ENCODE measurements around the gene PDZD7.

Gene PDZD7

DNA sequence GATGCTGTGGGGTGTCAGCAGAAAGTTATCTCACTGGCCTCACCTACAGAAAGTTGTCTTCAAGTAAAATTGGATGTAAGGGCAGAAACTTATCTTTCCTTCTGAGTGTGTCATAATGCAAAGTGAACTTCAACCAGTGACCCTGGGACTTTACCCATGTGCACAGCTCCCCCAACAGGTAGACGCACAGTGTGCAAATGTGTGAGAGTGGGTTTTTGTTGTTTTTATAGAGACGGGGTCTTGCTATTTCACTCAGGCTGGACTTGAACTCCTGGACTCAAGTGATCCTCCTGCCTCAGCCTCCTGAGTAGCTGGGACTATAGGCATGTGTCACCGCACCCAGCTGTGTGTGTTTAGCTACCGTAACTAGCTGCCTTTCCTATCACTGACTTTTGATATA is 24.5 kb upstream of the PDZD7 start:
- TF ChIP-seq, protein P1, sequence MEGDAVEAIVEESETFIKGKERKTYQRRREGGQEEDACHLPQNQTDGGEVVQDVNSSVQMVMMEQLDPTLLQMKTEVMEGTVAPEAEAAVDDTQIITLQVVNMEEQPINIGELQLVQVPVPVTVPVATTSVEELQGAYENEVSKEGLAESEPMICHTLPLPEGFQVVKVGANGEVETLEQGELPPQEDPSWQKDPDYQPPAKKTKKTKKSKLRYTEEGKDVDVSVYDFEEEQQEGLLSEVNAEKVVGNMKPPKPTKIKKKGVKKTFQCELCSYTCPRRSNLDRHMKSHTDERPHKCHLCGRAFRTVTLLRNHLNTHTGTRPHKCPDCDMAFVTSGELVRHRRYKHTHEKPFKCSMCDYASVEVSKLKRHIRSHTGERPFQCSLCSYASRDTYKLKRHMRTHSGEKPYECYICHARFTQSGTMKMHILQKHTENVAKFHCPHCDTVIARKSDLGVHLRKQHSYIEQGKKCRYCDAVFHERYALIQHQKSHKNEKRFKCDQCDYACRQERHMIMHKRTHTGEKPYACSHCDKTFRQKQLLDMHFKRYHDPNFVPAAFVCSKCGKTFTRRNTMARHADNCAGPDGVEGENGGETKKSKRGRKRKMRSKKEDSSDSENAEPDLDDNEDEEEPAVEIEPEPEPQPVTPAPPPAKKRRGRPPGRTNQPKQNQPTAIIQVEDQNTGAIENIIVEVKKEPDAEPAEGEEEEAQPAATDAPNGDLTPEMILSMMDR (conservative IDR thresholded peaks at IDR 0.05; ENCODE audit: control insufficient read depth, insufficient read depth, low read depth, low read length), result no peak
- no peak for DNase-seq (ENCODE audit: low read depth)

DNA sequence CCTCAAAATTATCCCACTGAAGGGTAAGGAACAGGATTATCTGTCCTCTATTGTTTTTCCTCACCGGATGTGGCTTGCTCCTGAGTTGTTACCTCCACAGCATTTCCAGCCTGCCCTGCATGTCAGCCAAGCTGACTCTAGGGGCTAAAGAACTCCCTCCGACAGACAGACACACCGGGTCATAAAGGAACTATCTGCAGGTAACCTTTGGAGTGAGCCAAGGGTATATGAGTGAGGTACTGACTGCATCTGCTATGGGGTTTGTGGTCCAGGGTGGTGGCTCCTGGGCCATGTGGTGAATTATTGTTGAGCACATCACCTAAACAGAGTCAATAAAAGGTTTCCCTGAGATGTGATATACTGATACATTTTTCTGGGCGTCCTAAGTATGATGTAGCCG is 23.9 kb upstream of the PDZD7 start:
- DNase-seq (ENCODE audit: low read depth), result no peak
- TF ChIP-seq, protein P1 (conservative IDR thresholded peaks at IDR 0.05; ENCODE audit: control insufficient read depth, insufficient read depth, low read depth, low read length), result no peak
- no peak overlapping the region for H3K4me3 ChIP-seq (ENCODE audit: control insufficient read depth, low read depth, low read length)

More for the DNA sequence above, 24.5 kb upstream of the PDZD7 start:
- H3K4me3 ChIP-seq (ENCODE audit: control insufficient read depth, low read depth, low read length), result no peak overlapping the region

DNA sequence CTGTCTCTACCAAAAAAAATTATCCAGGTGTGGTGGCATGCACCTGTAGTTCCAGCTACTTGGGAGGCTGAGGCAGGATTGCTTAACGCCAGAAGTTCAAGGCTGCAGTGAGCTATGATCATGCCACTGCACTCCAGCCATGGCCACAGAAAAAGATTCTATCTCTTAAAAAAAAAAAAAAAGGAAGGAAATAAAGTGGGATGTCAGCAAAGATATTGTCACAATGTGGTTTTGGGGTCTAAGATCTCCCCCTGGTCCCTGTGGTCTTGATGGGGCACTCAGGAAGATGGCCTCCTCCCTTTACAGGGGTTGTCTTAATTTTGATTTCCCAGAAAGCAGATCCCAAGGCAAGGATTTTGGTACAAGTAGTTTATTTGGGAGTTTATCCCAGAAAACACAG is 23.4 kb upstream of the PDZD7 start:
- TF ChIP-seq, protein P1 (conservative IDR thresholded peaks at IDR 0.05; ENCODE audit: control insufficient read depth, insufficient read depth, low read depth, low read length), result no peak
- no peak overlapping the region for H3K4me3 ChIP-seq (ENCODE audit: control insufficient read depth, low read depth, low read length)

DNA sequence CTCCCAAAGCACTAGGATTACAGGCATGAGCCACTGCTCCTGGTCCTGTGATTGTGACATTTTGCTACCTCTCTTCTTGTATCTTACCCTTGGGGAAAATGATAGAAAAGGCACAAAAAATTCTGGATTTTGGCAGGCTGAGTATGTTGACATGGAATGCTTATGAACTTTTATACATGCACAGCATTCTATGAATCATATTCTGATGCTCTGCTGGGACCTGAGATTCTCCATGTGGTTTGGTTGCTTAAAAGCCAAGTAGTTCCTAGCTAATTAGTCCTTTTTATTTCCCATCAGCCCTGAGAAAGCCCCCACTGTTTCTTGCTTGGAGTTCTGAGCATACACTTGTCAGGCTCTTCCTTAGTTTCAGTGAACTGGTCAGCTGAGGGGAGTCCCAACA is 22.6 kb upstream of the PDZD7 start:
- TF ChIP-seq, protein P1 (conservative IDR thresholded peaks at IDR 0.05; ENCODE audit: control insufficient read depth, insufficient read depth, low read depth, low read length), result no peak
- no peak overlapping the region for H3K4me3 ChIP-seq (ENCODE audit: control insufficient read depth, low read depth, low read length)
- peak; percentile 72 for DNase-seq (ENCODE audit: low read depth)

More for the DNA sequence above, 23.4 kb upstream of the PDZD7 start:
- DNase-seq (ENCODE audit: low read depth), result no peak

DNA sequence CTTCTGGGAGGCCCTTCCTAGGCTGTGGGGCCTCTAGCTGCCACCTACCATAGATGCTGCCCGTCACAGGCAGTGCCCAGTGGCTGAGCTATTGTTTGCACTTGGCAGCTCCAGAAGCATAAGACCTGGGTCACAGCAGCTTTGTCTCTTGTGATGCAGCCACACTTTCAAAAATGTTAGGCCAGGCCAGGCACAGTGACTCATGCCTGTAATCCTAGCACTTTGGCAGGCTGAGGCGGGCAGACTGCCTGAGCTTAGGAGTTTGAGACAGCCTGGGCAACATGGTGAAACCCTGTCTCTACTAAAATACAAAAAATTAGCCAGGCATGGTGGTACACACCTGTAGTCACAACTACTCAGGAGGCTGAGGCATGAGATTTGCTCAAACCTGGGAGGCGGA is 21.4 kb upstream of the PDZD7 start:
- H3K4me3 ChIP-seq (ENCODE audit: control insufficient read depth, low read depth, low read length), result no peak overlapping the region
- DNase-seq (ENCODE audit: low read depth), result peak; percentile 76
- TF ChIP-seq, protein P1 (conservative IDR thresholded peaks at IDR 0.05; ENCODE audit: control insufficient read depth, insufficient read depth, low read depth, low read length), result no peak

DNA sequence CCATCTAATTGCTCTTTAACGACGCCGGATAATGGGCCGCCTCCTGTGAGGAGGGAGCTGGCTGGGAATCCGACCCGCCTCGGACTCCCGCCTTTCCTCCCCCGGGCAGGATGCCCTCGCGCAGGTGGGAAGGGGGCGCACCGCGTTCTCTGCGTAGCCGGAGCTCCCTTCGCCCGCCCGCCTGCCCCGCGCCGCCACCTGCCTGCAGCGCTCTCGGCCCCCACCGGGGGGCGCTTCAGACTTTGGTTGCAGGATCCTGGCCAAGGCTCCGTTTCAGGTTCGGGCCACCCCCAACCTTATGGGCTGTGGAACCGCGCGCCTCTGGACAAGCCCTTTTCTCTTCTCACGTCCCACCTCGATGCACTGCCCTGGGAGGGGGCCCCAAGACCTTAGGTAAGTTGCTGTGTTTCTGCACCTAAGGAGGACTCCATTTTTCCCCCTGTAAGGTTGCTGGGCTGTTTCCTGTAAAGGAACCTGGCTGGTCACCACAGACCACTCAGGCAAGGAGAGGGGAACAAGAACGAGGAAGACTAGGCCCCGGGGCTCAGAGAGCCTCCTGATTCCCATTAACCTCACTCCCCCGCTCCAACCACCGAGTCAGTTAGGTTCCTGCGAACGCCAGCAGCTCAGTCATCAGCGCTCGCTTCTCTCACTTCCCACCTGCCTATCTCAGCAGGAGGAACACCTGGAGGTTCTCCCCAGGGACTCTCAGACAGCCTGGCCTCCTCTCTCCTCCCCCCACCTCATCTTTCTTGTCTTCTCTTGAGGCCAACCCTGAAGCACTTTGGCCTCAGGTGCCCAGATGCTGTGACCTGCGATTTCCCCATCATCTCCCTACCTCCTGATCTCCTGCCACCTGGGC is 19.5 kb upstream of the PDZD7 start:
- TF ChIP-seq, protein P1 (conservative IDR thresholded peaks at IDR 0.05; ENCODE audit: control insufficient read depth, insufficient read depth, low read depth, low read length), result peak; percentile 59
- H3K4me3 ChIP-seq (ENCODE audit: control insufficient read depth, low read depth, low read length), result peak overlapping the region; percentile 13
- peak; percentile 32 for DNase-seq (ENCODE audit: low read depth)
